Measurements from ENCODE around the gene ABCA1. TPM values are rescaled to one million over a fixed set of nuclear protein-coding genes. Genes with fewer than 3 reads are reported as not detected.

ABCA1 gene
- total and polyA plus RNA-seq, 2 of the 13 experiments (the other 11 are each of a cell fraction or from before 2014, with no cell fraction given), result 26.8 to 63.8 TPM

GRCh38 chr9:104747565-104748358 is 180.2 kb downstream of the ABCA1 start, which contains the start of gene NIPSNAP3A (continued):
- peak; percentile 68; the same call in 1 of the 2 replicates for TF ChIP-seq ZNF510 (CRISPR knock-in tag; IDR thresholded peaks at IDR 0.05; ENCODE audit: low read depth)
- no peak for TF ChIP-seq MEIS1 (CRISPR knock-in tag; IDR thresholded peaks at IDR 0.05; ENCODE audit: borderline replicate concordance)
- TF ChIP-seq KDM2A (CRISPR knock-in tag; IDR thresholded peaks at IDR 0.05; ENCODE audit: borderline replicate concordance, low read depth), result peak; percentile 66; the same call in 1 of the 2 replicates
- TF ChIP-seq EED (CRISPR knock-in tag; IDR thresholded peaks at IDR 0.05), result no peak
- no peak for TF ChIP-seq CHD4 (IDR thresholded peaks at IDR 0.05; ENCODE audit: borderline replicate concordance, low read length)
- TF ChIP-seq ZBTB7B (CRISPR knock-in tag; IDR thresholded peaks at IDR 0.05), result peak; percentile 38
- TF ChIP-seq ZNF639 (CRISPR knock-in tag; conservative IDR thresholded peaks at IDR 0.05), result no peak
- peak; percentile 47; the same call in 1 of the 2 replicates for TF ChIP-seq REPIN1 (CRISPR knock-in tag; IDR thresholded peaks at IDR 0.05; ENCODE audit: borderline replicate concordance, low read depth)
- TF ChIP-seq ISX (CRISPR knock-in tag; conservative IDR thresholded peaks at IDR 0.05), result 0 out of 2 replicates have a peak, but pooled peaks have one; percentile 34
- TF ChIP-seq DMAP1 (CRISPR knock-in tag; IDR thresholded peaks at IDR 0.05), result peak; percentile 85; the same call in 1 of the 2 replicates
- TF ChIP-seq TOE1 (CRISPR knock-in tag; IDR thresholded peaks at IDR 0.05), result no peak
- no peak for TF ChIP-seq CENPT (CRISPR knock-in tag; IDR thresholded peaks at IDR 0.05; ENCODE audit: low read depth)
- TF ChIP-seq ZNF784 (CRISPR knock-in tag; IDR thresholded peaks at IDR 0.05; ENCODE audit: borderline replicate concordance), result 0 out of 2 replicates have a peak, but pooled peaks have one; percentile 54
- TF ChIP-seq CBX1 (IDR thresholded peaks at IDR 0.05; ENCODE audit: low read depth), result no peak
- no peak for TF ChIP-seq SSRP1 (CRISPR knock-in tag; IDR thresholded peaks at IDR 0.05)
- TF ChIP-seq TP53 (CRISPR knock-in tag; conservative IDR thresholded peaks at IDR 0.05), result no peak
- no peak for TF ChIP-seq POLR2AphosphoS2 (IDR thresholded peaks at IDR 0.05; ENCODE audit: low read depth, low read length)
- TF ChIP-seq ZSCAN30 (CRISPR knock-in tag; IDR thresholded peaks at IDR 0.05), result no peak
- no peak for TF ChIP-seq POGK (CRISPR knock-in tag; conservative IDR thresholded peaks at IDR 0.05)
- TF ChIP-seq RFX1 (IDR thresholded peaks at IDR 0.05), result no peak
- TF ChIP-seq, protein P1, sequence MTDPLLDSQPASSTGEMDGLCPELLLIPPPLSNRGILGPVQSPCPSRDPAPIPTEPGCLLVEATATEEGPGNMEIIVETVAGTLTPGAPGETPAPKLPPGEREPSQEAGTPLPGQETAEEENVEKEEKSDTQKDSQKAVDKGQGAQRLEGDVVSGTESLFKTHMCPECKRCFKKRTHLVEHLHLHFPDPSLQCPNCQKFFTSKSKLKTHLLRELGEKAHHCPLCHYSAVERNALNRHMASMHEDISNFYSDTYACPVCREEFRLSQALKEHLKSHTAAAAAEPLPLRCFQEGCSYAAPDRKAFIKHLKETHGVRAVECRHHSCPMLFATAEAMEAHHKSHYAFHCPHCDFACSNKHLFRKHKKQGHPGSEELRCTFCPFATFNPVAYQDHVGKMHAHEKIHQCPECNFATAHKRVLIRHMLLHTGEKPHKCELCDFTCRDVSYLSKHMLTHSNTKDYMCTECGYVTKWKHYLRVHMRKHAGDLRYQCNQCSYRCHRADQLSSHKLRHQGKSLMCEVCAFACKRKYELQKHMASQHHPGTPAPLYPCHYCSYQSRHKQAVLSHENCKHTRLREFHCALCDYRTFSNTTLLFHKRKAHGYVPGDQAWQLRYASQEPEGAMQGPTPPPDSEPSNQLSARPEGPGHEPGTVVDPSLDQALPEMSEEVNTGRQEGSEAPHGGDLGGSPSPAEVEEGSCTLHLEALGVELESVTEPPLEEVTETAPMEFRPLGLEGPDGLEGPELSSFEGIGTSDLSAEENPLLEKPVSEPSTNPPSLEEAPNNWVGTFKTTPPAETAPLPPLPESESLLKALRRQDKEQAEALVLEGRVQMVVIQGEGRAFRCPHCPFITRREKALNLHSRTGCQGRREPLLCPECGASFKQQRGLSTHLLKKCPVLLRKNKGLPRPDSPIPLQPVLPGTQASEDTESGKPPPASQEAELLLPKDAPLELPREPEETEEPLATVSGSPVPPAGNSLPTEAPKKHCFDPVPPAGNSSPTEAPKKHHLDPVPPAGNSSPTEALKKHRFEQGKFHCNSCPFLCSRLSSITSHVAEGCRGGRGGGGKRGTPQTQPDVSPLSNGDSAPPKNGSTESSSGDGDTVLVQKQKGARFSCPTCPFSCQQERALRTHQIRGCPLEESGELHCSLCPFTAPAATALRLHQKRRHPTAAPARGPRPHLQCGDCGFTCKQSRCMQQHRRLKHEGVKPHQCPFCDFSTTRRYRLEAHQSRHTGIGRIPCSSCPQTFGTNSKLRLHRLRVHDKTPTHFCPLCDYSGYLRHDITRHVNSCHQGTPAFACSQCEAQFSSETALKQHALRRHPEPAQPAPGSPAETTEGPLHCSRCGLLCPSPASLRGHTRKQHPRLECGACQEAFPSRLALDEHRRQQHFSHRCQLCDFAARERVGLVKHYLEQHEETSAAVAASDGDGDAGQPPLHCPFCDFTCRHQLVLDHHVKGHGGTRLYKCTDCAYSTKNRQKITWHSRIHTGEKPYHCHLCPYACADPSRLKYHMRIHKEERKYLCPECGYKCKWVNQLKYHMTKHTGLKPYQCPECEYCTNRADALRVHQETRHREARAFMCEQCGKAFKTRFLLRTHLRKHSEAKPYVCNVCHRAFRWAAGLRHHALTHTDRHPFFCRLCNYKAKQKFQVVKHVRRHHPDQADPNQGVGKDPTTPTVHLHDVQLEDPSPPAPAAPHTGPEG (CRISPR knock-in tag; IDR thresholded peaks at IDR 0.05), result no peak
